Testis (tissue), 3 donors: ENCODE measurements around the gene OTOA. TPM values are rescaled to one million over a fixed set of nuclear protein-coding genes. Genes with fewer than 3 reads are reported as not detected.
"Not testable (repeated sequence)": the region's sequence is repeated elsewhere in the genome, so short reads cannot be mapped to it uniquely, and the experiment has no call there.

ENCODE experiments used
- DNase-seq: peaks from one replicate; pipeline ENCODE4 v3.0.0-alpha.2; 2019
- H3K27ac ChIP-seq, 2 donors: fragments of 200-600 bp; sonication (generic); one replicate each; pipeline ENCODE4 v1.5.1; 2019
- H3K27me3 ChIP-seq: fragments of 200-600 bp; sonication (generic); one replicate; pipeline ENCODE4 v1.5.1; 2019
- H3K36me3 ChIP-seq: fragments of 200-600 bp; sonication (generic); one replicate; pipeline ENCODE4 v1.5.1; 2017; ENCODE audit warnings: low read depth; ENCODE audit errors: missing control alignments
- H3K4me1 ChIP-seq: fragments of 200-600 bp; sonication (generic); one replicate; pipeline ENCODE4 v1.5.1; 2019
- H3K4me3 ChIP-seq, 2 donors: fragments of 200-600 bp; sonication (generic); one replicate each; pipeline ENCODE4 v1.5.1; 2017 to 2019
- H3K9me3 ChIP-seq: fragments of 200-600 bp; sonication (generic); one replicate; pipeline ENCODE4 v1.5.1; 2017
- POLR2A ChIP-seq: fragments of 450-650 bp; IDR thresholded peaks from one replicate; pipeline ENCODE4 v1.6.1; 2017; ENCODE audit warnings: antibody characterized with exemption, mild to moderate bottlenecking, moderate library complexity
- WGBS, 2 donors: methylation state at CpG; one replicate each; pipeline ENCODE4 v1.1.5; 2018; 5-methylcytosine and 5-hydroxymethylcytosine counted together
- intact Hi-C: fragments of 100-400 bp; cut with DNase I; formaldehyde crosslinking; loops from one replicate; pipeline ENCODE4 v1.15.1; 2023; ENCODE audit warnings: low total_unique reads
- polyA plus RNA-seq: library from polyadenylated mRNA; stranded (reverse); fragments of 350-450 nt; fragmentation: Illumina TruSeq; extraction: RNeasy Lipid Tissue Mini Kit (QIAGEN cat#74804); gene quantifications from one replicate; pipeline ENCODE4 v1.2.3, GENCODE V29; 2014; ENCODE audit warnings: low read depth, low replicate concordance; ENCODE audit not compliant: insufficient read depth
- total RNA-seq, 2 donors: library from RNA; depleted of rRNA; stranded (reverse); fragments of >200 nt; gene quantifications; one replicate each; pipeline ENCODE4 v1.2.3, GENCODE V29; 2016
- TF ChIP-seq, protein P1 (sequence below), 3 experiments: fragments of 450-650 bp in 2 of 3; fragments of 200-600 bp in 1 of 3; sonication (generic) in 1 of 3; IDR thresholded peaks; one replicate each; pipeline ENCODE4 v1.5.1; 2016 to 2019; ENCODE audit warnings: antibody characterized with exemption in 3 of 3, mild to moderate bottlenecking in 2 of 3, moderate library complexity in 1 of 3

OTOA gene
- total and polyA plus RNA-seq, 3 donors from 2014 or later = 6.5 to 19.7 (median 11.2) TPM

DNA sequence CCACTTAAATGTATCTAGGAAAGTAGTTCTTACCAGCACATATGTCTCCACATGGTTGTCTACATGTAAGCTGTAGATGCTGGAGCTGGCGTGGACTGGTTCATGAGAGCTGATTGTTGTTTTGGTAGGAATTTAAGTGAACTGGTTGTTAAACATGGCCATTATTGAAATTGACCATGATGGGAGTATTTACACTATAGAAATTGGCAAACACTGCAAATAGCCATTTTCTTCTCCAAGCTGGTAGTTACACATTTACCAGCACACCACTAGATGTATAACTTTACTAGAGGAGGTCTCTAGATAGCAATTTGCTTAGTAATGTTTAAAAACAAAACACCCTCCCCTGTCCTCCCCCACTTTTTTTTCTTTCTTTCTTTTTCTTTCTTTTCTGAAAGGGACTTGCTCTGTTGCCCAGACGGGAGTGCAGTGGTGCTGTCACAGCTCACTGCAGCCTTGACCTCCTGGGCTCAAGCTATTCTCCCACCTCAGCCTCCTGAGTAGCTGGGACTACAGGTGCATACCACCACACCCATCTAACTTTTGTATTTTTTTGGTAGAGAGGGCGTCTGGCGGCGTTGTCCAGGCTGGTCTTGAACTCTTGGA lies 35.5 kb upstream of the OTOA start:
- intact Hi-C loops = no loop called here
- H3K4me1 ChIP-seq = no peaks in the 10 kb centered on the region
- no peak overlapping the region for H3K4me3 ChIP-seq
- H3K9me3 ChIP-seq = no peaks in the 10 kb centered on the region
- H3K27ac ChIP-seq = no peak overlapping the region
- TF ChIP-seq POLR2A = no peak
- no peaks in the 10 kb centered on the region for H3K36me3 ChIP-seq
- no peaks in the 10 kb centered on the region for H3K27me3 ChIP-seq
- WGBS, 2 donors = 94 to 99% methylated on average over 5 of the region's 5 CpGs
- no peak for DNase-seq

DNA sequence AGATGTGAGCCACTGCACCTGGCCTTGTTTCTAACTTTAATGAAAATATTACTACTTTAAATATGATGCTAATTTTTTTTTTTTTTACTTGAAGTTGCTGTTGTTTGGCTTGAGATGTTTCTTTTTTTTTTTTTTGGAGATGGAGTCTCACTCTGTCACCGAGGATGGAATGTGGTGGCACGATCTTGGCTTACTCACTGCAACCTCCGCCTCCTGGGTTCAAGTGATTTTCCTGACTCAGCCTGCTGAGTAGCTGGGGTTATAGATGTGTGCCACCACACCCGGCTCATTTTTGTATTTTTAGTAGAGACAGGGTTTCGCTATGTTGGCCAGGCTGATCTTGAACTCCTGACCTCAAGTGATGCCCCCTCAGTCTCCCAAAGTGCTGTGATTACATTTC lies 35.0 kb upstream of the OTOA start:
- no peak for DNase-seq
- no peak overlapping the region for H3K27ac ChIP-seq
- 95 to 98% methylated on average over 5 of the region's 5 CpGs for WGBS, 2 donors
- intact Hi-C loops = no loop called here
- H3K4me3 ChIP-seq = no peak overlapping the region
- TF ChIP-seq POLR2A = no peak
- TF ChIP-seq, protein P1, sequence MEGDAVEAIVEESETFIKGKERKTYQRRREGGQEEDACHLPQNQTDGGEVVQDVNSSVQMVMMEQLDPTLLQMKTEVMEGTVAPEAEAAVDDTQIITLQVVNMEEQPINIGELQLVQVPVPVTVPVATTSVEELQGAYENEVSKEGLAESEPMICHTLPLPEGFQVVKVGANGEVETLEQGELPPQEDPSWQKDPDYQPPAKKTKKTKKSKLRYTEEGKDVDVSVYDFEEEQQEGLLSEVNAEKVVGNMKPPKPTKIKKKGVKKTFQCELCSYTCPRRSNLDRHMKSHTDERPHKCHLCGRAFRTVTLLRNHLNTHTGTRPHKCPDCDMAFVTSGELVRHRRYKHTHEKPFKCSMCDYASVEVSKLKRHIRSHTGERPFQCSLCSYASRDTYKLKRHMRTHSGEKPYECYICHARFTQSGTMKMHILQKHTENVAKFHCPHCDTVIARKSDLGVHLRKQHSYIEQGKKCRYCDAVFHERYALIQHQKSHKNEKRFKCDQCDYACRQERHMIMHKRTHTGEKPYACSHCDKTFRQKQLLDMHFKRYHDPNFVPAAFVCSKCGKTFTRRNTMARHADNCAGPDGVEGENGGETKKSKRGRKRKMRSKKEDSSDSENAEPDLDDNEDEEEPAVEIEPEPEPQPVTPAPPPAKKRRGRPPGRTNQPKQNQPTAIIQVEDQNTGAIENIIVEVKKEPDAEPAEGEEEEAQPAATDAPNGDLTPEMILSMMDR (IDR thresholded peaks at IDR 0.05) = no peak
- H3K4me1 ChIP-seq = no peaks in the 10 kb centered on the region
- no peaks in the 10 kb centered on the region for H3K36me3 ChIP-seq
- H3K27me3 ChIP-seq = no peaks in the 10 kb centered on the region
- H3K9me3 ChIP-seq = no peaks in the 10 kb centered on the region

DNA sequence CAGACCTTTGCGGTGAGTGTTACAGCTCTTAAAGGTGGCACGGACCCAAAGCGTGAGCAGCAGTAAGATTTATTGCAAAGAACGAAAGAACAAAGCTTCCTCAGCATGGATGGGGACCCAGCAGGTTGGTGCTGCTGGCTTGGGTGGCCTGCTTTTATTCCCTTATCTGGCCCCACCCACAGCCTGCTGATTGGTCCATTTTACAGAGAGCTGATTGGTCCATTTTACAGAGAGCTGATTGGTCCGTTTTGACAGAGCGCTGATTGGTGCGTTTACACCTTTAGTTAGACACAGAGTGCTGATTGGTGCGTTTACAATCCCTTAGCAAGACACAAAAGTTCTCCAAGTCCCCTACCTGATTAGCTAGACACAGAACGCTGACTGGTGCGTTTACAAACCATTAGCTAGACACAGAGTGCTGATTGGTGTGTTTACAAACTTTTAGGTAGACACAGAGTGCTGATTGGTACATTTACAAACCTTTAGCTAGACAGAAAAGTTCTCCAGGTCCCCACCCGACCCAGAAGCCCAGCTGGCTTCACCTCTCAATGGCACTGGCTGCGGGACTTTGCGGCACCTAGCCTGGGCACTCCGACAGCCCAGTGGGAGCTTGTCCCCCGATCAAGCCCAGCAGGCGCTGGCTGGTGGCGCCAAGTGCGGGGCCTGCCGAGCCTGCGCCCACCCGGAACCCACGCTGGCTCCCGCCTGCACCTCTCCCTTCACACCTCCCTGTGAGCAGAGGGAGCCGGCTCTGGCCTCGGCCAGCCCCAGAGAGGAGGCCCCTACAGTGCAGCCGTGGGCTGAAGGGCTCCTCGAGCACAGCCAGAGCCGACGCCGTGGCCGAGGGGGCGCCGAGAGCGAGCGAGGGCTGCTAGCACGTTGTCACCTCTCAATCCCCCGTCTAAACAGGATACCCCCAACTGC lies 33.9 kb upstream of the OTOA start:
- peak; percentile 18 for DNase-seq
- H3K4me3 ChIP-seq, H3K27me3 ChIP-seq, H3K36me3 ChIP-seq, intact Hi-C loops, H3K4me1 ChIP-seq, H3K9me3 ChIP-seq, H3K27ac ChIP-seq: not testable (repeated sequence)
- 93 to 96% methylated on average over 18 to 37 of the region's 37 CpGs for WGBS, 2 donors

DNA sequence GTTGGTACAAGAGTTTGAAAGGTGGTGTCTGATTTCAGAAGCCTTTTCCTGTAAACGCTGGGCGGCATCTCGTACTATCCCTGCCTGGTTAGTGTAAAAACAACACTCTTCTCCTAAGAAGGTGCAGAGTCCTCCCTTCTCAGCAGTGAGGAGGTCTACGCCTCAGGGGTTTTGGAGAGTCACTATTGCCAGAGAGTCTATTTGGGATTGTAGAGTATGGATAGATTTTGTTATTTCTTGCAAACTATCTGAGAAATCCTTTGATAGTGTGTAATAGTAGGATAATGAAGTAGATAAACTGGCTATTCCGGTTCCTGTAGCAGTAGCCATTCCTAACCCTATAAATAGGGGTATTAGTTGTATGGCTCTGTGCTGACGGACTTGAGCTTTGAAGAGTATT lies 32.9 kb upstream of the OTOA start:
- intact Hi-C loops, H3K27me3 ChIP-seq, H3K36me3 ChIP-seq, H3K4me1 ChIP-seq, DNase-seq, H3K4me3 ChIP-seq, H3K27ac ChIP-seq, H3K9me3 ChIP-seq: not testable (repeated sequence)
- 91 to 95% methylated on average over 6 of the region's 6 CpGs for WGBS, 2 donors

DNA sequence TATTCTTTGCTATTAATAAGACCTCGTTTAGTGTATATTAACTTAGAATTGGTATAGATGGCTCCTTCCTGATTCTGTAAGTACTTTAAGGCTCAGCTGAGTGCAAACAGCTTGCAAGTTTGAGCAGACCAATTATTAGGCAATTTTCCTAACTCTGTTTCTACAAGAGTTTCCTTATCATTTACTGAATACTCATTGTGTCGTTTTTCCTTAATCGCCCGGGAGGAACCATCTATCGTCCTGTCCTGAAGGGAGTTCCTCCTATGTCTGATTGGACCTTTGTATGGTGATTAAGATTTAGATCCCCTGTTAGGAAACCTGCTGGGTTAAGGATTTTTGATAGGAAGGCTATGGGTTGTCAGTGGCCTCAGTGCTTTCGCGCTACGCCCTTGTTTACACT lies 32.4 kb upstream of the OTOA start:
- intact Hi-C loops, H3K36me3 ChIP-seq, H3K27me3 ChIP-seq, DNase-seq, H3K4me3 ChIP-seq, H3K4me1 ChIP-seq, H3K9me3 ChIP-seq, H3K27ac ChIP-seq: not testable (repeated sequence)
- 88 to 91% methylated on average over 8 of the region's 8 CpGs for WGBS, 2 donors

DNA sequence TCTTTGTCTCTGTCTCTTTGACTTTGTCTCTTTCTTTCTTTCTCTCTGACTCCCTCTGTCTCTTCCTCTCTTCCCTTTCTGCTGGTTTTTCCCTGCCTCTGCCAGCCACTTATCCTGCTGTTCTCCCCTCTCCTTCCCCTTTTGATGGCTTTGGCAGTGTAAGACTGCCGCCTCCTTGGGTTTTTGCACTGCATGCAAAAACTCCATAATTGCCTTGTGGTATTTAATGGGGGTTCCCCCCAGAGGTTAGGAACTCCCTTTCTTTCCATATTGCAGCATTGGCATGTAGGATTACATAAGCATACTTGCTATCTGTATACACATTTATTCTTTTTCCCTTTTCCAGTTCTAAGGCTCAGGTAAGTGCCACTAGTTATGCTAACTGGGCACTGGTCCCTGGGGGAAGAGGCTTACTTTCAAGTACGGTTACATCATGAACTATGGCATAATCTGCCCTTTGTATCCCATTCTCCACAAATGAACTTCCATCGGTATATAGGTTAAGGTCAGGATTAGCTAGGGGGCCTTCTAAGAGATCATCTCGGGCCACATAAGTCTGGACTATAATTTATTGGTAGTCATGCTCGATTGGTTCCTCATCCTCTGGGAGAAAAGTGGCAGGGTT lies 31.7 kb upstream of the OTOA start:
- DNase-seq, H3K27me3 ChIP-seq, H3K4me1 ChIP-seq, H3K9me3 ChIP-seq, H3K36me3 ChIP-seq, H3K27ac ChIP-seq, H3K4me3 ChIP-seq, intact Hi-C loops: not testable (repeated sequence)
- WGBS, 2 donors = 92 to 95% methylated on average over 5 of the region's 5 CpGs

DNA sequence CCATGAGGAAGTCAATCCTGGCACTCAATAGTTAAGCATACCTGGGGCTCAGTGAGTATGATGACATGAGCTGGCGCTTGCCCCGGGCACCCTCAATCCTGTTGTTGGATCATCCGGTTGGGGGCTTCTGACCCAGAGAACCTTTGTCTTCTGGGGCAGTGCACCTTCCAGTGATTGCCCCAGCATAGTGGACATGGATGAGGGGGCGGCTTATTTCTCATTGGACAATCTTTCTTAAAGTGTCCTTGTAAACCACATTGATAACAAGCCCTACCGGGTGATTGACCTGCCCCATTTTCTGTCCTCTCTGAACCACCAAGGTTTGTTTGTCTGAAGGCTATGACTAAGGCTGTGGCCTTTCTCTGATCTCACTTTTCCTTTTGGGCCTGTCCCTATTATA lies 29.6 kb upstream of the OTOA start:
- H3K27me3 ChIP-seq = no peaks in the 10 kb centered on the region
- TF ChIP-seq, protein P1 (IDR thresholded peaks at IDR 0.05) = no peak
- WGBS, 2 donors = 82 to 86% methylated on average over 2 to 5 of the region's 5 CpGs
- intact Hi-C loops = no loop called here
- no peaks in the 10 kb centered on the region for H3K9me3 ChIP-seq
- no peak for DNase-seq
- no peaks in the 10 kb centered on the region for H3K36me3 ChIP-seq
- no peak overlapping the region for H3K27ac ChIP-seq
- H3K4me3 ChIP-seq = no peak overlapping the region
- H3K4me1 ChIP-seq = no peaks in the 10 kb centered on the region

DNA sequence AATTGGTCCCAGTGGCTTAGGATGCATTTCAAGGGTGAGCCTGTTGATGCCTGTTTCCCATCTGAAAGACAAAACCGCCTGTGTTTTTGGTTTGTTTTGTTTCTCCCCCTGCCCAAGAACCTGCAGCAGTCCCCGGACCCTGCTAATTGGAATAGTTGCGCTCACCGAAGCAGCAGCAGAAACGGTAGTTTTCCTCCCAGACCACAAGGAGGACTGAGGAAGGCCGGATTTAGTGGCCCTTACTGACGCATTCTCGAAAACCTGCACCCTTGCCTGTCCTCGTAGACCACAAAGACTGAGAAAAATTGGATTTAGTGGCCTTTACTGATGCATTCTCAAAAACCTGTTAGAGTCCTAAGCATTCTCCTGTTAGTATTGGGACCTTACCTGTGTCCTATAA lies 28.1 kb upstream of the OTOA start:
- 99% methylated on average over 7 to 9 of the region's 9 CpGs for WGBS, 2 donors
- H3K36me3 ChIP-seq, DNase-seq, H3K4me3 ChIP-seq, H3K9me3 ChIP-seq, H3K27ac ChIP-seq, H3K27me3 ChIP-seq, intact Hi-C loops, H3K4me1 ChIP-seq: not testable (repeated sequence)
